A549 (cell line): Measurements from ENCODE around the gene EZH1. TPM values are rescaled to one million over a fixed set of nuclear protein-coding genes. Genes with fewer than 3 reads are reported as not detected.

Source experiments
- ATAC-seq, 2 experiments: fragments of 200-7000 bp in 1 of 2; fragments of >200 bp in 1 of 2; cut with Nextera tagmentation in 1 of 2; cut with Tn5 transposase in 1 of 2; 3 replicates each; pipeline versions ENCODE4 v1.8.0 to v1.9.1; 2018 to 2020; ENCODE audit warnings: mild to moderate bottlenecking in 1 of 2, moderate library complexity in 1 of 2
- CTCF ChIA-PET: fragments of 300-600 bp; sonication (Branson Sonifier 250); formaldehyde crosslinking; extraction: SDS; loops from one replicate; lab custom pipeline; 2021; ENCODE audit warnings: antibody characterized with exemption, inconsistent platforms; lab: Yijun Ruan, JAX
- POLR2A ChIA-PET: fragments of 350-600 bp; formaldehyde crosslinking; extraction: SDS; loops from one replicate; lab custom pipeline; 2021; ENCODE audit warnings: antibody characterized with exemption, inconsistent platforms; lab: Yijun Ruan, JAX
- DNase-seq, 2 experiments: peaks; one replicate each; pipeline versions ENCODE4 v3.0.0 to v3.0.0-alpha.2; 2011 to 2016; ENCODE audit warnings: low read depth in 1 of 2, low spot score in 1 of 2
- FAIRE-seq: peaks from 2 replicates; lab custom pipeline; 2011; peaks lifted over from hg19 to GRCh38; lab: Jason Lieb, UNC
- H3K27ac ChIP-seq, 2 experiments: fragments of >200 bp; sonication (Bioruptor Twin); formaldehyde crosslinking; 3 replicates each; pipeline ENCODE4 v1.5.1; 2016 to 2017
- H3K4me1 ChIP-seq: fragments of >200 bp; sonication (Bioruptor Twin); formaldehyde crosslinking; 3 replicates; pipeline ENCODE4 v1.6.1; 2016
- H3K4me2 ChIP-seq: fragments of >200 bp; sonication (Bioruptor Twin); formaldehyde crosslinking; 3 replicates; pipeline ENCODE4 v1.6.1; 2016
- H3K4me3 ChIP-seq: fragments of >200 bp; sonication (Bioruptor Twin); formaldehyde crosslinking; 3 replicates; pipeline ENCODE4 v1.5.1; 2016
- H3K9me3 ChIP-seq: fragments of >200 bp; sonication (Bioruptor Twin); formaldehyde crosslinking; 3 replicates; pipeline ENCODE4 v1.6.1; 2016
- BHLHE40 ChIP-seq: IDR thresholded peaks from 2 replicates; pipeline ENCODE4 v1.6.1; 2012; ENCODE audit warnings: low read depth, low read length, inconsistent platforms
- CEBPB ChIP-seq, 2 experiments: fragments of >200 bp in 1 of 2; sonication (Bioruptor Twin) in 1 of 2; formaldehyde crosslinking in 1 of 2; IDR thresholded peaks; 2 replicates each; pipeline ENCODE4 v1.6.1; 2012 to 2016
- CHD2 ChIP-seq: fragments of 150-350 bp; IDR thresholded peaks from 2 replicates; pipeline ENCODE4 v1.6.1; 2014; ENCODE audit warnings: low read length; ENCODE audit not compliant: partially characterized antibody
- CTCF ChIP-seq: fragments of >200 bp; sonication (Bioruptor Twin); formaldehyde crosslinking; IDR thresholded peaks from 3 replicates; pipeline ENCODE4 v1.5.1; 2016
- E2F6 ChIP-seq: IDR thresholded peaks from 2 replicates; pipeline ENCODE4 v1.6.1; 2012; ENCODE audit warnings: low read depth, borderline replicate concordance
- EP300 ChIP-seq, 2 experiments: fragments of >200 bp; sonication (Bioruptor Twin); formaldehyde crosslinking; IDR thresholded peaks; 2 replicates in 1 of 2; 3 replicates in 1 of 2; pipeline ENCODE4 v1.6.1; 2016 to 2017
- FOSB ChIP-seq: fragments of 250-450 bp; sonication (Bioruptor Pico); IDR thresholded peaks from 2 replicates; pipeline ENCODE4 v1.5.0; 2020; ENCODE audit warnings: mild to moderate bottlenecking, moderate library complexity
- FOXS1 ChIP-seq: fragments of 250-450 bp; sonication (Bioruptor Pico); IDR thresholded peaks from 2 replicates; pipeline ENCODE4 v1.5.0; 2020; ENCODE audit warnings: mild to moderate bottlenecking, moderate library complexity
- GATA3 ChIP-seq: IDR thresholded peaks from 2 replicates; pipeline ENCODE4 v1.6.1; 2012; ENCODE audit warnings: borderline replicate concordance
- HDAC2 ChIP-seq: fragments of 200-600 bp; sonication (generic); IDR thresholded peaks from 2 replicates; pipeline ENCODE4 v1.6.1; 2016
- HOXA7 ChIP-seq: fragments of 250-450 bp; sonication (Bioruptor Pico); IDR thresholded peaks from 2 replicates; pipeline ENCODE4 v1.5.0; 2020; ENCODE audit warnings: mild to moderate bottlenecking, moderate library complexity
- MAX ChIP-seq: IDR thresholded peaks from 2 replicates; pipeline ENCODE4 v1.6.1; 2012
- MAZ ChIP-seq: fragments of 150-350 bp; IDR thresholded peaks from 2 replicates; pipeline ENCODE4 v1.6.1; 2014; ENCODE audit warnings: antibody characterized with exemption, low read depth, low read length, borderline replicate concordance
- PBX3 ChIP-seq: IDR thresholded peaks from 2 replicates; pipeline ENCODE4 v1.6.1; 2012
- PHF8 ChIP-seq: fragments of 200-600 bp; sonication (generic); IDR thresholded peaks from 2 replicates; pipeline ENCODE4 v1.6.1; 2016; ENCODE audit warnings: low read depth, mild to moderate bottlenecking, antibody characterized with exemption, moderate library complexity, borderline replicate concordance
- RAD21 ChIP-seq, 2 experiments: fragments of >200 bp in 1 of 2; sonication (Bioruptor Twin) in 1 of 2; formaldehyde crosslinking in 1 of 2; IDR thresholded peaks in 1 of 2; conservative IDR thresholded peaks in 1 of 2; 2 replicates in 1 of 2; 3 replicates in 1 of 2; pipeline ENCODE4 v1.6.1; 2012 to 2018; ENCODE audit warnings: inconsistent platforms in 1 of 2
- REST ChIP-seq: fragments of 200-600 bp; sonication (generic); IDR thresholded peaks from 2 replicates; pipeline ENCODE4 v1.6.1; 2016; ENCODE audit warnings: antibody characterized with exemption, mild to moderate bottlenecking, moderate library complexity
- SREBF2 ChIP-seq: fragments of 450-650 bp; IDR thresholded peaks from 2 replicates; pipeline ENCODE4 v1.6.1; 2014; ENCODE audit warnings: mild to moderate bottlenecking, moderate library complexity
- USF2 ChIP-seq: fragments of 450-650 bp; IDR thresholded peaks from 2 replicates; pipeline ENCODE4 v1.6.1; 2014; ENCODE audit warnings: antibody characterized with exemption
- ZFP36 ChIP-seq: fragments of 450-650 bp; IDR thresholded peaks from 2 replicates; pipeline ENCODE4 v1.6.1; 2014; ENCODE audit warnings: borderline replicate concordance; ENCODE audit not compliant: partially characterized antibody
- WGBS: methylation state at CpG from one replicate; pipeline ENCODE4 v1.1.6; 2017; ENCODE audit errors: missing lambda C conversion rate; 5-methylcytosine and 5-hydroxymethylcytosine counted together
- polyA plus RNA-seq, 4 experiments: library from polyadenylated mRNA; depleted of rRNA in 3 of 4; stranded (reverse); fragments of >200 nt; fragmentation: RNase III in 1 of 4; extraction: RNeasy Plus Mini Kit Qiagen cat#74134 plus additional on column Dnase treatment in 1 of 4; gene quantifications; 2 replicates in 3 of 4; 3 replicates in 1 of 4; pipeline ENCODE4 v1.2.3, GENCODE V29; 2011 to 2017

The EZH1 gene
- polyA plus RNA-seq, 2 of the 4 experiments (the other 2 are of a cell fraction), result 20.1 to 41.1 TPM

- TF ChIP-seq SREBF2 (no peak), PHF8 (no peak)
- TF ChIP-seq, all 56 proteins: peak for 0
Measured at GRCh38 chr17:42709561-42709960, 35.3 kb downstream of the EZH1 start (continued).

- H3K4me2 ChIP-seq, result no peak overlapping the region
- WGBS, result 79% methylated on average over 3 of the region's 3 CpGs
- no peaks in the 10 kb centered on the region for H3K4me1 ChIP-seq
- TF ChIP-seq MAZ, result no peak
- TF ChIP-seq ZFP36, result no peak
- no peak for TF ChIP-seq EP300 (IDR thresholded peaks at IDR 0.05)
- no peak for TF ChIP-seq CEBPB (IDR thresholded peaks at IDR 0.05)
- no peak for TF ChIP-seq RAD21 (conservative IDR thresholded peaks at IDR 0.05 in 1 of 2, IDR thresholded peaks at IDR 0.05 in 1 of 2)
- TF ChIP-seq E2F6, result no peak
- no peak for TF ChIP-seq FOXS1 (CRISPR knock-in tag)
- no peak for TF ChIP-seq HDAC2
- no peak for TF ChIP-seq CHD2
- no peak for TF ChIP-seq USF2
- no peak for TF ChIP-seq GATA3
- no peak for TF ChIP-seq CTCF
- TF ChIP-seq PHF8, result no peak
- no peak for TF ChIP-seq SREBF2
- TF ChIP-seq BHLHE40, result no peak
- TF ChIP-seq MAX, result no peak
- no peak for TF ChIP-seq FOSB (CRISPR knock-in tag)
- TF ChIP-seq HOXA7, result no peak
- no peak for TF ChIP-seq PBX3
- TF ChIP-seq REST, result no peak
- FAIRE-seq (no peak), ATAC-seq (no peak), DNase-seq (no peak)
- ChIA-PET POLR2A (interaction anchor here (0.5 to 1.1 kb wide), 2 partner anchors 11 to 116 kb away, joined by 4 read pairs; partner anchors contain the start of gene BECN1), CTCF (interaction anchor here (0.6 to 3.5 kb wide), 12 partner anchors 8 to 130 kb away, joined by 3 to 19 read pairs (median 4); partner anchors contain the start of gene PSMC3IP)
- H3K27ac ChIP-seq, result no peak overlapping the region
- H3K9me3 ChIP-seq, result no peaks in the 10 kb centered on the region
- H3K4me3 ChIP-seq, result no peak overlapping the region
Measured at GRCh38 chr17:42708588-42708987, 36.3 kb downstream of the EZH1 start.
